H1 (cell line): ENCODE measurements around the gene VSIG2. TPM values are rescaled to one million over a fixed set of nuclear protein-coding genes. Genes with fewer than 3 reads are reported as not detected.

Experiments used
- CTCF ChIA-PET: fragments of 300-600 bp; sonication (Branson Sonifier 250); formaldehyde crosslinking; loops from one replicate; lab custom pipeline; 2021; ENCODE audit not compliant: partially characterized antibody; lab: Charles Lee
- POLR2A ChIA-PET: fragments of 300-600 bp; sonication (Branson Sonifier 250); formaldehyde crosslinking; loops from one replicate; lab custom pipeline; 2021; ENCODE audit warnings: inconsistent platforms; ENCODE audit not compliant: partially characterized antibody; lab: Charles Lee
- DNase-seq, 2 experiments: peaks; one replicate each; pipeline versions ENCODE4 v3.0.0 to v3.0.0-alpha.2; 2010 to 2022; ENCODE audit warnings: low spot score in 2 of 2, low read depth in 1 of 2, mixed read lengths in 1 of 2
- FAIRE-seq: peaks from 2 replicates; lab custom pipeline; 2011; peaks lifted over from hg19 to GRCh38; lab: Jason Lieb, UNC
- H2AFZ ChIP-seq: 2 replicates; pipeline ENCODE4 v1.8.1; 2012; ENCODE audit warnings: low read length, inconsistent platforms
- H2AK5ac ChIP-seq: 2 replicates; pipeline ENCODE4 v1.6.1; 2013; ENCODE audit warnings: low read depth, low read length
- H2BK120ac ChIP-seq: replicated peaks from 2 replicates; pipeline ENCODE3; 2013; ENCODE audit warnings: low read depth, low read length, inconsistent platforms
- H2BK12ac ChIP-seq: 2 replicates; pipeline ENCODE4 v1.6.1; 2013; ENCODE audit warnings: low read depth, low read length
- H2BK15ac ChIP-seq: 2 replicates; pipeline ENCODE4 v1.6.1; 2013; ENCODE audit warnings: low read length
- H2BK20ac ChIP-seq: 2 replicates; pipeline ENCODE4 v1.6.1; 2013; ENCODE audit warnings: low read length
- H2BK5ac ChIP-seq: 2 replicates; pipeline ENCODE4 v1.6.1; 2013; ENCODE audit warnings: low read depth, low read length
- H3K14ac ChIP-seq: 2 replicates; pipeline ENCODE4 v1.6.1; 2013; ENCODE audit warnings: inconsistent platforms; ENCODE audit not compliant: insufficient read length
- H3K18ac ChIP-seq: 2 replicates; pipeline ENCODE4 v1.6.1; 2013; ENCODE audit warnings: low read length; ENCODE audit errors: extremely low read depth
- H3K23ac ChIP-seq: 2 replicates; pipeline ENCODE4 v1.6.1; 2013; ENCODE audit warnings: inconsistent platforms; ENCODE audit not compliant: insufficient read length
- H3K23me2 ChIP-seq: 2 replicates; pipeline ENCODE4 v1.6.1; 2013; ENCODE audit warnings: low read depth, low read length
- H3K27ac ChIP-seq: 2 replicates; pipeline ENCODE4 v1.6.1; 2011; ENCODE audit warnings: low read depth, low read length, inconsistent platforms
- H3K27me3 ChIP-seq, 4 experiments: replicated peaks in 1 of 4; 1 replicate in 1 of 4; 2 replicates in 3 of 4; pipeline versions ENCODE4 v1.6.1 to v1.8.1; 2011 to 2013; ENCODE audit warnings: low read length in 3 of 4, mild to moderate bottlenecking in 3 of 4, inconsistent platforms in 2 of 4, mixed read lengths in 2 of 4, moderate library complexity in 1 of 4; ENCODE audit not compliant: control insufficient read depth in 3 of 4, insufficient read depth in 3 of 4; ENCODE audit errors: extremely low read depth in 1 of 4
- H3K36me3 ChIP-seq, 4 experiments: 2 replicates each; pipeline versions ENCODE4 v1.6.1 to v1.8.1; 2011 to 2013; ENCODE audit warnings: mild to moderate bottlenecking in 4 of 4, low read length in 3 of 4, moderate library complexity in 2 of 4, control low read depth in 1 of 4, inconsistent platforms in 1 of 4; ENCODE audit not compliant: insufficient read depth in 4 of 4, control insufficient read depth in 2 of 4
- H3K4ac ChIP-seq: replicated peaks from 2 replicates; pipeline ENCODE3; 2013; ENCODE audit warnings: low read length, low read depth, mixed read lengths, inconsistent platforms; ENCODE audit not compliant: insufficient read length
- H3K4me1 ChIP-seq, 4 experiments: replicated peaks in 1 of 4; 1 replicate in 1 of 4; 2 replicates in 3 of 4; pipeline versions ENCODE4 v1.6.1 to v1.8.1; 2011 to 2013; ENCODE audit warnings: low read length in 3 of 4, inconsistent platforms in 2 of 4, mixed read lengths in 1 of 4; ENCODE audit not compliant: insufficient read depth in 4 of 4, control insufficient read depth in 3 of 4
- H3K4me2 ChIP-seq, 2 experiments: 2 replicates each; pipeline versions ENCODE4 v1.6.1 to v1.8.1; 2011 to 2013; ENCODE audit warnings: low read depth in 2 of 2, low read length in 2 of 2, control low read depth in 1 of 2, inconsistent platforms in 1 of 2, mild to moderate bottlenecking in 1 of 2; ENCODE audit not compliant: insufficient read depth in 1 of 2
- H3K4me3 ChIP-seq, 4 experiments: fragments of 200-600, 300-600 bp in 1 of 4; sonication (generic), shearing (Covaris generic), sonication (Bioruptor Twin) in 1 of 4; 2 replicates each; pipeline versions ENCODE4 v1.5.1 to v1.8.1; 2011 to 2016; ENCODE audit warnings: low read length in 4 of 4, low read depth in 3 of 4, control low read depth in 2 of 4, inconsistent platforms in 2 of 4, mild to moderate bottlenecking in 2 of 4, mixed read lengths in 1 of 4, moderate library complexity in 1 of 4; ENCODE audit not compliant: insufficient read depth in 2 of 4; ENCODE audit errors: extremely low read depth in 1 of 4
- H3K56ac ChIP-seq: replicated peaks from 2 replicates; pipeline ENCODE3; 2013; ENCODE audit warnings: low read depth, mild to moderate bottlenecking, mixed read lengths, low read length, inconsistent platforms; ENCODE audit not compliant: insufficient read length
- H3K79me1 ChIP-seq: 2 replicates; pipeline ENCODE4 v1.6.1; 2013; ENCODE audit warnings: low read depth, low read length, control low read depth
- H3K79me2 ChIP-seq, 2 experiments: 2 replicates each; pipeline versions ENCODE4 v1.6.1 to v1.8.1; 2012 to 2013; ENCODE audit warnings: low read length in 2 of 2, mild to moderate bottlenecking in 2 of 2, inconsistent platforms in 1 of 2; ENCODE audit not compliant: insufficient read depth in 2 of 2, control insufficient read depth in 1 of 2
- H3K9ac ChIP-seq, 4 experiments: replicated peaks in 1 of 4; 1 replicate in 1 of 4; 2 replicates in 3 of 4; pipeline versions ENCODE4 v1.6.1 to v1.8.1; 2011 to 2013; ENCODE audit warnings: low read depth in 3 of 4, low read length in 3 of 4, control low read depth in 2 of 4, mild to moderate bottlenecking in 2 of 4, moderate library complexity in 2 of 4, inconsistent platforms in 1 of 4; ENCODE audit errors: extremely low read depth in 1 of 4
- H3K9me3 ChIP-seq, 2 experiments: 2 replicates each; pipeline versions ENCODE4 v1.6.1 to v1.8.1; 2012 to 2013; ENCODE audit warnings: mild to moderate bottlenecking in 2 of 2, moderate library complexity in 2 of 2, control low read depth in 1 of 2, inconsistent platforms in 1 of 2, low read depth in 1 of 2, low read length in 1 of 2, mixed read lengths in 1 of 2; ENCODE audit not compliant: insufficient read depth in 2 of 2
- H4K20me1 ChIP-seq, 2 experiments: replicated peaks in 1 of 2; 2 replicates each; pipeline versions ENCODE3 to v1.8.1; 2011 to 2013; ENCODE audit warnings: inconsistent platforms in 2 of 2, low read length in 2 of 2, mild to moderate bottlenecking in 1 of 2; ENCODE audit not compliant: insufficient read depth in 2 of 2, control insufficient read depth in 1 of 2
- H4K5ac ChIP-seq: 2 replicates; pipeline ENCODE4 v1.6.1; 2013; ENCODE audit warnings: low read length, low read depth, mixed read lengths, inconsistent platforms; ENCODE audit not compliant: insufficient read length
- H4K8ac ChIP-seq: 2 replicates; pipeline ENCODE4 v1.8.0; 2013; ENCODE audit warnings: mild to moderate bottlenecking, moderate library complexity, low read length, inconsistent platforms; ENCODE audit not compliant: insufficient read depth; ENCODE audit errors: extremely low read depth
- H4K91ac ChIP-seq: replicated peaks from 2 replicates; pipeline ENCODE3; 2013; ENCODE audit warnings: low read length, mixed read lengths, inconsistent platforms; ENCODE audit not compliant: insufficient read length
- FOSL1 ChIP-seq: IDR thresholded peaks from 2 replicates; pipeline ENCODE4 v1.6.1; 2011; ENCODE audit warnings: mild to moderate bottlenecking, low read depth, low read length, moderate library complexity; ENCODE audit not compliant: insufficient read depth
- HDAC6 ChIP-seq: IDR thresholded peaks from one replicate; pipeline ENCODE4 v1.7.1; 2012; ENCODE audit warnings: low read depth, mild to moderate bottlenecking, inconsistent platforms, low read length, moderate library complexity
- JUN ChIP-seq: IDR thresholded peaks from 2 replicates; pipeline ENCODE4 v1.6.1; 2011; ENCODE audit warnings: low read depth, mild to moderate bottlenecking, improper control_type of control experiment, low read length
- JUND ChIP-seq: IDR thresholded peaks from 2 replicates; pipeline ENCODE4 v1.6.1; 2011; ENCODE audit warnings: mild to moderate bottlenecking, improper control_type of control experiment, low read length
- KDM1A ChIP-seq: fragments of 200-600, 300-600 bp; sonication (generic); IDR thresholded peaks from 2 replicates; pipeline ENCODE4 v1.7.1; 2016; ENCODE audit warnings: mild to moderate bottlenecking, low read length, borderline replicate concordance
- NANOG ChIP-seq: IDR thresholded peaks from 2 replicates; pipeline ENCODE4 v1.6.1; 2011; ENCODE audit warnings: low read length, low read depth, mild to moderate bottlenecking, inconsistent platforms; ENCODE audit not compliant: insufficient read depth, poor library complexity, severe bottlenecking
- POU5F1 ChIP-seq: IDR thresholded peaks from 2 replicates; pipeline ENCODE4 v1.6.1; 2011; ENCODE audit warnings: low read depth, mild to moderate bottlenecking, low read length, moderate library complexity
- SIRT6 ChIP-seq: IDR thresholded peaks from one replicate; pipeline ENCODE4 v1.7.1; 2012; ENCODE audit warnings: low read length, inconsistent platforms
- SIX5 ChIP-seq: IDR thresholded peaks from 2 replicates; pipeline ENCODE4 v1.6.1; 2011; ENCODE audit warnings: mild to moderate bottlenecking, low read depth, low read length
- WGBS, 2 experiments: shearing (Covaris generic) in 1 of 2; methylation state at CpG; one replicate each; pipeline versions ENCODE4 v1.1.6 to v1.1.7; 2013 to 2015; ENCODE audit warnings: low lambda C conversion rate in 2 of 2, mixed read lengths in 2 of 2, inconsistent platforms in 1 of 2, low coverage in 1 of 2, missing lambda C conversion rate in 1 of 2; ENCODE audit not compliant: insufficient replicate concordance in 2 of 2, insufficient coverage in 1 of 2, insufficient read length in 1 of 2; ENCODE audit errors: extremely low coverage in 1 of 2, missing lambda C conversion rate in 1 of 2; 5-methylcytosine and 5-hydroxymethylcytosine counted together
- polyA plus RNA-seq, 7 experiments: library from polyadenylated mRNA; depleted of rRNA in 3 of 7; stranded (reverse) in 5 of 7; unstranded in 2 of 7; fragments of >200 nt in 5 of 7; fragments of 200-250 nt in 2 of 7; gene quantifications; 1 replicate in 5 of 7; 2 replicates in 1 of 7; 4 replicates in 1 of 7; pipeline versions ENCODE4 v1.2.1 to v1.2.3, GENCODE V29; 2011 to 2013; ENCODE audit warnings: missing spikeins in 2 of 7, mixed read lengths in 2 of 7
- total RNA-seq: library from RNA; stranded (reverse); fragmentation: NEBNext Ultra II Directional; extraction: Animal tissue kit (Norgen Biotek cat#: 25700); gene quantifications from 2 replicates; pipeline ENCODE4 v1.2.1, GENCODE V29; 2021

VSIG2 gene
- total and polyA plus RNA-seq, 2 of the 8 experiments (the other 6 are each of a cell fraction or from before 2014, with no cell fraction given), result 0.18 TPM; not detected in 1

DNA sequence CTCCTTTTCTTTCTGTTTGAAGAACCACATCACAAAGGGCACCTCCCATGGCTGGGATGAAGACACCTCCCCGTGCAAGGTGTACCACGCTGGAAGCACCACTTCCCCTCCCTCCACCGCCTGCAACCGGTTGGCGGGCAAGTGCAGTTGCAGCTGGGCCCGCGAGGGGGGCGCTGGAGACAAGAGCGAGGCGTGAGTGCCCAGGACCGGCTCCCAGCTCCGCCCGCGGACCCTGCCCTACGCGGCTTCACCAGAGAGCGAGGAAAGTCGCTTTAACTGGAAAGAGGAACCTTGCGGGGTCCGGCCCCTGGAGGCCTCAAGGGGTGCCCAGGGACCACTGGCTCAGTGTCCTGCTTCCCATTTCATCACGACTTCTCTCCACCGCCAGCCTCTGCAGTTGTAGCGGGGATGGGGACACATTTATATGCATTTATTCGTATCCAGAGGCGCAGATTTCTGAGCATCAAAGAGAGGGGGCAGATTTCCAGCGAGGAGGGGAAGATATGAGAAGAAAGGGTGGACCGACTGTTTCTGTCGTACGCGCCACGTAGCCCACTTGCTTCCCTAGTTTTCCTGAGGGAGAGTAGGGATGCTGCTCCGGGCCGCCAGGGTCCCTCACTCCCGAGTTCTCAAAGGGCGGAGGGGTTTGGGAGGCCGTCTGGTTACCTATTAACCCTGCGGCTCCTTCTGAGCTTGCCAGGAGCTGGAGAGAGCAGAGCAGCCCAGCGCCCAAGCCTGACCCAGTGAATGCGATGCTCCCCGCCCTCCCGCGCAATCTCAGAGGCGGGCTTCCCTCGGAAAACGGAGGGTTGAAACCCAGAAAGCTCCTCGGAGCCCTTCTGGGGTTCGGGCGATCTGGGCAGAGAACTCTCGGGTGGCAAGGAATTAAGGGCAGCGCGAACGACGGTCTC lies 6.6 kb upstream of the VSIG2 start:
- no peak overlapping the region for H3K56ac ChIP-seq
- H3K14ac ChIP-seq, result no peak overlapping the region
- H3K4ac ChIP-seq, result no peak overlapping the region
- no peak overlapping the region for H2BK120ac ChIP-seq
- peak; percentile 39 for FAIRE-seq
- no peak overlapping the region; the same call in 1 of the 2 replicates for H2AFZ ChIP-seq
- H4K5ac ChIP-seq, result no peak overlapping the region
- H2AK5ac ChIP-seq, result no peak overlapping the region
- no peak overlapping the region for H4K91ac ChIP-seq
- no peaks in the 10 kb centered on the region for H3K79me1 ChIP-seq
- no peak overlapping the region for H2BK5ac ChIP-seq
- H4K20me1 ChIP-seq, result peaks cover 20 to 34% of the 10 kb centered on the region in 2 experiments
- peaks cover 0 to 3% (median 0%) of the 10 kb centered on the region in 4 experiments; a peak in 1 of 8 replicates for H3K36me3 ChIP-seq
- H2BK15ac ChIP-seq, result no peak overlapping the region
- H2BK12ac ChIP-seq, result peak overlapping the region; percentile 68; the same call in 1 of the 2 replicates
- peak overlapping the region; percentile 18 to 58 (median 34); a peak in 7 of 8 replicates for H3K4me3 ChIP-seq
- WGBS, 2 experiments, result 3% methylated on average over 45 of the region's 53 CpGs; no CpG with 5 or more reads in 1 of the 2 experiments
- ChIA-PET CTCF (interaction anchor here (0.7 to 28.0 kb wide), 20 partner anchors 11 to 125 kb away, joined by 3 to 382 read pairs (median 4); partner anchors contain the start of genes NRGN and ROBO3), POLR2A (interaction anchor here (0.8 to 1.5 kb wide), 7 partner anchors 11 to 88 kb away, joined by 3 to 9 read pairs (median 3); partner anchors contain the start of gene MSANTD2)
- H2BK20ac ChIP-seq, result no peak overlapping the region
- peaks cover 6 to 43% (median 27%) of the 10 kb centered on the region in 4 experiments for H3K4me1 ChIP-seq
- no peak overlapping the region for H3K18ac ChIP-seq
- no peak overlapping the region for H4K8ac ChIP-seq
- no peaks in the 10 kb centered on the region for H3K9me3 ChIP-seq
- no peak overlapping the region for H3K27ac ChIP-seq
- peak; percentile 70 to 90 for DNase-seq
- no peak overlapping the region for H3K23ac ChIP-seq
- no peaks in the 10 kb centered on the region for H3K79me2 ChIP-seq
- H3K23me2 ChIP-seq, result peaks cover 17% of the 10 kb centered on the region; the same call in 1 of the 2 replicates
- no peak overlapping the region for H3K9ac ChIP-seq
- peaks cover 76 to 98% (median 90%) of the 10 kb centered on the region in 4 experiments for H3K27me3 ChIP-seq
- H3K4me2 ChIP-seq, result peak overlapping the region; percentile 80 to 81
- TF ChIP-seq HDAC6, result no peak
- TF ChIP-seq JUN, result no peak
- no peak for TF ChIP-seq SIRT6
- TF ChIP-seq JUND, result 0 out of 2 replicates have a peak, but pooled peaks have one; percentile 17
- no peak for TF ChIP-seq NANOG
- no peak for TF ChIP-seq FOSL1
- no peak for TF ChIP-seq KDM1A
- TF ChIP-seq POU5F1, result no peak
- TF ChIP-seq SIX5, result no peak
